Measurements from ENCODE around the gene SEC24B.
"Not testable (repeated sequence)": the region's sequence is repeated elsewhere in the genome, so short reads cannot be mapped to it uniquely, and the experiment has no call there.

SEC24B gene

DNA sequence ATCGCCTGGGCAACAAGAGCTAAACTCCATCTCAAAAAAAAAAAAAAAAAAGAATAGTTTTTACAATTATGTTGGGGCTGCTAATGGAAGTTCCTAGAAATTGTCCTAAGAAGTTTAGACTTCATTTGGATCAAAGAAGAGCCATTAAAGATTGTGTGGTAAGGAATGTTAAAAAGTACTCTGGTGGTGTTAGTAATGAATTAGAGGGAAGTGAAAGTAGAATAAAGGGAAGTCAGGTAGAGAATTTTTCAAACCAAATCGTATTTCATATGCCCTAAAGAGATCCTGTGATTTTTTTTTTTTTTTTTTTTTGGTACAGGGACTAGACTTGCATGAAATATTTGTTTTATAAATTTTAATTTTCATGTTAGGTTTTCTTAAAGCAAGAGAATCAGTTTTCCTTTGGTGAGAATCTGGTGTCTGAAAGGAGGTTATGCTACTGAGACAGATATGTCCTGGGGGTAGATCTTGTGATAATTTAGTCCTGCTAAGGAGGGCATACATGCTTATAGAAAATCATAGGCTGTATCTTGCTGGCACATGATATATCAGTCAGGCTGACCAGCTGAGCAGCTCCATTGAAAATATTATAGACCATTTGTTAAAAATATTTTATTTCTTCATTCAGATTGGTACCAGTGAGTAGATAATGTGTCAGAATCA lies 10.7 kb downstream of the SEC24B start:
- FAIRE-seq = no peak
- TF ChIP-seq POLR2A (IDR thresholded peaks at IDR 0.05; ENCODE audit: low read depth, low read length) = no peak
- DNase-seq (ENCODE audit: insufficient read length, low spot score) = no peak

DNA sequence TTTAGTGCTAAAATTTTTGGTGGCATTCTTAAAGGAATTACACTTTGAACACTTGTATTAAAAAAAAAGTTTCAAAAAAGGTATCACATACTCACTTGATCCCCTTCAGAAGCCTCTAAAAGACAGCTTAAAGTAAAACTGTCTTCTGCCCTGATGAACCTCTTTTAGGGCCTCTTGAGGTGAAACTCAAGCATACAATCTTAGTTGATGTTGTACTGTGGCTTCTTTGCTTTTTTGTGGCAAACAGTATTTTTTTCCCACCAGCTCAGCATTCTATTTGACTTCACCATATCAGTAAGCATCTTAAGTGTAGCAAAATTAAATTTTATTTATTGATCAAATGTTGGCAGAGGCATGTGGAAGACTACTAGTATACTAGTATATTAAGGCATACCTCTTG lies 13.7 kb downstream of the SEC24B start:
- FAIRE-seq (no peak), DNase-seq (ENCODE audit: insufficient read length, low spot score) (no peak)
- TF ChIP-seq POLR2A (IDR thresholded peaks at IDR 0.05; ENCODE audit: low read depth, low read length) = no peak

DNA sequence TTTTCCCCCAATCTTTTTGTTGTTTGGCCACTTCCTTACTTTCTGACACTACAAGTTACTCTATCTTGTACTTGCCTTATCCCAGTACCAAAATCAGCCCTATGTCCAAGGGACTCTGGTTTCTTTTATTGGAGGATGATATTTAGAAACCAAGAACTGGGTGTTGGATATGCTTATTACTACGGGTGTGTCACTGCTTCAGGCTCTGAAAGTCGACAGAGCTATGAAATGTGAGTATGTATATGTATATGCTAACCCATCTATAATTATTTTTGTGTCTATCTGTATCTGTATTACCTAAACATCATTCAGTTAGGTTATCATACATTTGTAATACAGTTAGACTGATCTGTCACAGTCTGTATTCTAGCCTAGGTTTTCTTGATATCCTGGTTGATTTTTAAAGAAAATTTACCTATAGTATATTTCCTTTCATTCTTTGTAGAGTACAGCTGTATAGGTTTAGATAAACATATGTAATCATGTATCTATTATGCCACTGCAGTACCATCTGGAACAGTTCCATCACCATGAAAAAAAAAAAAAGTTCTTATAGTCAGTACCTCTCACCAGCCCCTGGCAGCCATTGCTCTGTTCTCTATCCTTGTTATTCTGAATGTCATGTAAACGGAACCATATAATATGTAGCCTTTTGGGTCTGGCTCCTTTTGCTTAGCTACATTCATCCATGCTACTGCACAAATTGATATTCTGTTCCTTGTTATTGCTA lies 18.1 kb downstream of the SEC24B start:
- FAIRE-seq (no peak), DNase-seq (ENCODE audit: insufficient read length, low spot score) (no peak)
- no peak for TF ChIP-seq POLR2A (IDR thresholded peaks at IDR 0.05; ENCODE audit: low read depth, low read length)

DNA sequence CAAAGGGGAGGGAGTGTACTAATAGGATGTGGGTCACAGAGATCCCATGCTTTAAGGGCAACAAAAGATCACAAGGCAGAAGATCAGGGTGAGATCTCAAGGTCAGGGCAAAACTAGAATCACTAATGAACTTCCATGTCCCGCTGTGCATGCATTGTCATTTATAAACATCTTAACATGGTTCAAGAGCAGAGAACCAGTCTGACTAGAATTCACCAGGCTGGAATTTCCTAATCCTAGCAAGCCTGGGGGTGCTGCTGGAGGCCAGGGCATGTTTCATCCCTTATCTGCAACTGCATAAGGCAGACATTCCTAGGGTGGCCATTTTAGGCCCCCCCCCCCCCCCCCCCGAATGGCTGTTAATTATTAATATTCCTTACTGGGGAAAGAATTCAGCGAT lies 19.5 kb downstream of the SEC24B start:
- DNase-seq (ENCODE audit: insufficient read length, low spot score); FAIRE-seq: not testable (repeated sequence)

DNA sequence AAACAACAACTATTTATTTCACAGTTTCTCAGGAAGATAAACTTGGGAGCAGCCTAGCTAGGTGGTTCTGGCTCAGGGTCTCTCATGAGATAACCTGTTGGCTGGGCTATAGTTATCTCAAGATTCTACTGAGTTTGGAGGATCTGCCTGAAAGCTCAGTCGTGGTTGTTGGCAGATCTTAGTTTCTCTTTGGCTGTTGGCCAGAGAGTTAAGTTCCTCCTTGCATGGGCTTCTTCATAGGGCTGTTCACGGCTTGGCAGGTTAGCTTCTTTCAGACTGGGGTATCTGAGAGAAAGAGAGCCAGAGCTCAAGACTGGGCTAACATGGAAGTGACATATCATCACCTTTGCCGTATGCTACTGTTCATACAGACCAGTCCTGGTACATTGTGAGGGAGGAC lies 28.7 kb downstream of the SEC24B start:
- no peak for FAIRE-seq
- TF ChIP-seq POLR2A (IDR thresholded peaks at IDR 0.05; ENCODE audit: low read depth, low read length) = no peak
- no peak for DNase-seq (ENCODE audit: insufficient read length, low spot score)

DNA sequence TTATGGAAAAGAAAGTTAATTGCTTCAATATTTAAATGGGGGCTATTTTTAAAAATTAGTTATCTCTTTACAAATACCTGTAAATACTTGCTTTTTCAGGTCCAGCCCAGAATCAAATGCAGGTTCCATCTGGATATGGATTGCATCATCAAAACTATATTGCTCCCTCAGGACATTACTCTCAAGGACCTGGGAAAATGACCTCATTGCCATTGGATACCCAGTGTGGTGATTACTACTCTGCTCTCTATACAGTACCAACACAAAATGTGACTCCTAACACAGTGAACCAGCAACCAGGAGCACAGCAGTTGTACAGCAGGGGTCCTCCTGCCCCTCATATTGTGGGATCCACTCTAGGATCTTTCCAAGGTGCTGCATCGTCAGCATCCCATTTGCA lies 29.2 kb downstream of the SEC24B start:
- TF ChIP-seq POLR2A (IDR thresholded peaks at IDR 0.05; ENCODE audit: low read depth, low read length) = no peak
- FAIRE-seq = no peak
- DNase-seq (ENCODE audit: insufficient read length, low spot score) = no peak

DNA sequence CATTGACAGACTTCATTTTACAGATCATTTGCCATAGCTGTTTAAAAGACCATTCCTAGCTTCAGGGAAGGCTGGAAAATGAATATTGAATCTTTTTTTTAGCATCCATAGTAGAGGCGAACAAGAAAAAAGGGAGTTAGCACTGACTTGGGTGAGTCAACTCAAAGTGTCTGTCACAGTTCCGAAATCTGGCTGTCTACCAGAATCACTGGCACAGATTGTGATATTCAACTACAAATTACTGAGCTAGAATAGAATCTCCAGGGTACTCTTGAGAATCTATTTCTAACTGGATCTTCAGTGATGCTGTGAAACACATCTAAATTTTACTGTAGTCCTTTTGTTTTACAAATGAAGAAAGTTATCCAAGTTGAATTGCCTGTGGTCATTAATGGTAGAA lies 31.5 kb downstream of the SEC24B start:
- FAIRE-seq = no peak

DNA sequence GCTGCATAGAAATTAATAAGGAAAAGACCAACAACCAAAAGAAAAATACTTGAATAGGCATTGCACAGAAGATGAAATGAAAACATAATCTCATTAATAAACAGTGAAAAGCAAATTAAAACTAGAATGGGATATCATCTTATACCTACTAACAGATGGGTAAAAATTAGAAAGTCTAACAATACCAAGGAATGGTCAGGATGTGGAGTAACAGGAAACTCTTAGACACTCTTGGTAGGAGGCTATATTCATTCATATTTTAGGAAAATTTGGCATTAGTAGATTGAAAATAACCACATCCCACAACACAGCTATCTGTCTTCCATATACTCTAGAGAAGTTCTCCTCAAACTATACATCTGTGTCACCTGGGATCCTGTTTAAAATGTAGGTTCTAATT lies 36.3 kb downstream of the SEC24B start:
- no peak for FAIRE-seq
- no peak for DNase-seq (ENCODE audit: insufficient read length, low spot score)
- TF ChIP-seq POLR2A (IDR thresholded peaks at IDR 0.05; ENCODE audit: low read depth, low read length) = no peak

More for the DNA sequence above, 31.5 kb downstream of the SEC24B start:
- TF ChIP-seq POLR2A (IDR thresholded peaks at IDR 0.05; ENCODE audit: low read depth, low read length) = no peak
- no peak for DNase-seq (ENCODE audit: insufficient read length, low spot score)

DNA sequence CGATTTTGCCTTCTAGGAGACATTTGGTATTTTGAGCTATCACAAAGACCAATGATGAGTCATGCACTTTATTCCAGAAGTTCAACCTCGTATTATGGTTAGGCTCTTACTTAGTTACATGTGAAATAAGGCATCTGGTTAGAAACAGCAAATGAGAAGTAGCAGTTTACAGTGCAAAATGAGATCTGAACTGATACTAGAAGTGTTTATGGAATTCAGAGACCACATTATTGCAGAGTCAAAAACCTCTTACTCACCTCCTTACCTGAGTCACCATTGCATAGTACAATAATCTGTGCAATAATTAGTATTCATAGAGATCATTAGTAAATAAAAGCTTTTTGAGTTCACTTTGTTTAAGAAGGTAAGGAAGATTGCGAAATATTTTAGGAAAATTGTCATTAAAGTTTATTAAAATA lies 38.7 kb downstream of the SEC24B start:
- FAIRE-seq (no peak), DNase-seq (ENCODE audit: insufficient read length, low spot score) (no peak)
- no peak for TF ChIP-seq POLR2A (IDR thresholded peaks at IDR 0.05; ENCODE audit: low read depth, low read length)

DNA sequence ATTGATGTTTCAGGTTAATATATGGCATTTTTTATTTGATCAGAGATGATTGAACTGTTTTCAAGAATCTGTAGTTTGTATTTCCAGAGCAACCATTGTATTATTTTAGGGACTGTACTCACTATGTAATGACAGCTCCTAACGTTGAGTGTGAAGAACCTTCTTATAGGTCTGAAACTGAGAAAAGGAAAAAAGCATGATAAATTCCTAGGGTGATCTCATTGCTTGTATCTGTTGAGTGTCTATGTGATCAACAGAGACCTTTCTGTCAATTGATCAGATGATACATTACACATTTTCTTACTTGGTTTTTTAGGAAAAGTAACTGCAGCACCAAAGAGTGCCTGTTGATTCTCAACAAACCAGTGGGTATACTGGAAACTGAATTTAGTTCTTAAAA lies 40.2 kb downstream of the SEC24B start:
- no peak for FAIRE-seq
- TF ChIP-seq POLR2A (IDR thresholded peaks at IDR 0.05; ENCODE audit: low read depth, low read length) = no peak

DNA sequence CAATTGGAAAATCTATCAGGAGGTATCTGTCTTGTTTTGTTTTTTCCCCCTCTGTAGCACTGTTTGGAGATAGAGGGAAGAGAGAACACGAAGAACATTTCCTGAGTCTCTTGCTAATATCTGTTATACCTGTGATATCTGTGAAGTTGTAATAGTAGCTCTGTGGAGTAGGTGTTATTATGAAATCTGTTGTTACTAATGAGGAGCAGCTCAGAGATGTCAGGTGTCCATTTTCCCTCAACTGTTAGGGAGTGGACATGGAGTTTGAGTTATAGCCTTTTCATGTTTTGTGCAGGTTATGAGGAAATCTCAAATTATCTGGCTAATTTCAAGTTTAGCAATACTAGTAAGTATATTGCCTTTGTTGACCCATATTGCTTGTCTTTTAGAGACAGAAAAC lies 52.4 kb downstream of the SEC24B start:
- no peak for TF ChIP-seq POLR2A (IDR thresholded peaks at IDR 0.05; ENCODE audit: low read depth, low read length)
- DNase-seq (ENCODE audit: insufficient read length, low spot score) (no peak), FAIRE-seq (no peak)

More for the DNA sequence above, 40.2 kb downstream of the SEC24B start:
- no peak for DNase-seq (ENCODE audit: insufficient read length, low spot score)

DNA sequence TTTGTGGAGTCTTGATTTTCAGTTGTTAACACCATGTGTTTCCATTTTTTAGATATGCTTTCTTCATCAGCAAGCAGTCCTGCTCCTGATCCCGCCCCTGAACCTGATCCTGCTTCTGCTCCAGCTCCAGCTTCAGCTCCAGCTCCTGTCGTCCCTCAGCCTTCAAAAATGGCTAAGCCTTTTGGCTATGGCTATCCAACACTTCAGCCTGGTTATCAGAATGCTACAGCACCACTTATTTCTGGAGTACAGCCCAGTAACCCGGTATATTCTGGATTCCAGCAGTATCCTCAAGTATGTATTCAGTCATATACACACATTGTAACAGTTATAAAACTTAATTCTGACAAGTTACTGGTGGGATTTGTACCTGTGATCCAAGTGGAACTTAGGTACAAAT lies 60.9 kb downstream of the SEC24B start:
- FAIRE-seq (no peak), DNase-seq (ENCODE audit: insufficient read length, low spot score) (no peak)
- TF ChIP-seq POLR2A (IDR thresholded peaks at IDR 0.05; ENCODE audit: low read depth, low read length) = no peak

DNA sequence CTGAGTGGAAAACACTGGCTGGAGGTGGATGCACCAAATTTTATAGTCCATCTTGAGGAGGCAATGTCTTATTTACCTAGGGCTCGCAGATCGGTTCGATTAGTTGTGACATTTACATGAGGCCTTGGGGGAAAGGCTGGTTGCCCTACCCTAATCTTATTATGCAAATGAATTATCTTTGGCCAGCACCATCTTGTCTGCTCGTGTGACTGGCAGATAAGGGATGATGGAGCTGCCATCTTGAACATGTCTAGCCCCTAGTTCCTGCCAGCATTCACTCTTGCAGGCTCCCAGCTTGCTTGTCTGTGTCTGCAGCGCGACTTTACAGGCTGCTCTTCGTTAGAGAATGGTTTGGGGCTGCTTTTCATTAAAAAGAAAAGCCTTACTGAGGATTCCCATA lies 61.9 kb downstream of the SEC24B start:
- DNase-seq (ENCODE audit: insufficient read length, low spot score) (no peak), FAIRE-seq (no peak)
- TF ChIP-seq POLR2A (IDR thresholded peaks at IDR 0.05; ENCODE audit: low read depth, low read length) = no peak

DNA sequence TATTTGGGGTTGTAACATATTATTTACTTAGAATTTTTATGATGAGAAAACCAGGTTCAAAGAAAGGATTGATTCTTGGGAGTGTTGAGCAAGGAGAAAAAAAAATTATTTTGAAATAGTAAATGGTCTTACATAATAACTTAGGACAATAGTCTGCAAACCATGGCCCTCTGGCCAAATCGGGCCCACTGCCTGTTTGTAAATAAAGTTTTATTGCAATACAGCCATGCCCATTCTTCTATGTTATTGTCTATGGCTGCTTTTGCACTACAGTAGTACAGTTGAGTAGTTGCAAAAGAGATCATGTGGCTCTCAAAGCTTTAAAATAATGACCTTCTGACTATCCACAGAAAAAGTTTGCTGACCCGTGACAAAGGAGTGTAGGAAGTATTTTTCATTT lies 63.3 kb downstream of the SEC24B start:
- TF ChIP-seq POLR2A (IDR thresholded peaks at IDR 0.05; ENCODE audit: low read depth, low read length) = no peak
- FAIRE-seq (no peak), DNase-seq (ENCODE audit: insufficient read length, low spot score) (no peak)

DNA sequence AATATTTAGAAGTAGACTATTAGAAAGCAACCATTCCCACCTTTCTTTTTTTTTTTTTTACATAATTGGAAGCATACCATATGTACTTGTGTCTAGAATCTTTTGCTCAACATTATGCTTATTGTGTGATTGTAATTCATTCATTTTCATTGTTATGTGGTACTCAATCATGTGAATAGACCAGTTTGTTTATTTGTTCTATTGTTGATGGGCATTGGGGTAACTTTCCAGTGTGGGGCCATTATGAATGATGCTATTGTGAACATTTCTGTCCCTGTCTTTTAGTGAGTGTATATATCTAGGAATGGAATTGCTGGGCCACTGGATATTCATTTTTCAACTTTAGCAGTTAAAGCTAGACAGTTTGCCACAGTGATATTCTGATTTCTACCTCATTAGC lies 63.9 kb downstream of the SEC24B start:
- DNase-seq (ENCODE audit: insufficient read length, low spot score) (no peak), FAIRE-seq (no peak)
- no peak for TF ChIP-seq POLR2A (IDR thresholded peaks at IDR 0.05; ENCODE audit: low read depth, low read length)

All from H54 (cell line).